ENCODE results near the gene TYW5.

DNA sequence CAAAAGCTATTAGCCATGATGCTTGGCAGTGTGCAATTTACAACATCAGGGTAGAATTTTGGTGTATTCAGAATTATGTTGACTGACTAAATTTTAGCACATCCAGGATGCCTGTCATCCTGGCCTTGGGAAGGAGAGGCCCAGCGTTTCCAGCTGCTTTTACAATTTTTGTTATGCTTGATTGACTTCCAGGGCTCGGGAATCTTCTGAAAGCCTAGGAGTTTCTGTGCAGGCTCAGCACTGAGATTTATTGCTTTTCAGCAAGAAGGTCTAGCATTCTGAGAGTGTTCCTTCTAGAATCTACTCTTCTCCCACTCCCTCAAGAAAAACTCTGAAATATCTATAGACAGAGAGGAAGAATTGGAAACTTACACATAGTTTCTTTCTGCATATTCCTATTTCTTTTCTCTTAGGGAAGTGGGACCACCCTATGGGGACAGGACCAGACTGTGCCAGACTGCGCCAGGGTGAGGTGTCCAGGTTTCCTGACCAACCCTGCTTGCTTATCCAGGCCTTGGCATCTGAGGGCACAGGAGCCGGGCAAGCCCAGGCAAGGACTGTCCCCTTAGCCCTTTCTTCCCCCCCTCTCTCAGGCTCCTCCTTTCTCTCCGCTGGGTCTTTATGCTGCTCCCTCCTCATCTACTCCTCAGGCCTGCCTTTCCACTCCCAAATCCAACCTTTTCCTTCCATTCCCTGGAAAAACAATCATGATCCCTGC is 27.0 kb upstream of the TYW5 start:
- no peak for TF ChIP-seq CTCF (IDR thresholded peaks at IDR 0.05)
- TF ChIP-seq TAF1 (IDR thresholded peaks at IDR 0.05; ENCODE audit: borderline replicate concordance, low read depth, low read length), result no peak
- TF ChIP-seq CHD2 (IDR thresholded peaks at IDR 0.05; ENCODE audit: low read length, partially characterized antibody), result no peak
- TF ChIP-seq SMC3 (IDR thresholded peaks at IDR 0.05; ENCODE audit: low read depth, low read length), result no peak
- TF ChIP-seq YY1 (IDR thresholded peaks at IDR 0.05; ENCODE audit: low read depth), result no peak
- TF ChIP-seq EZH2phosphoT487 (IDR thresholded peaks at IDR 0.05; ENCODE audit: borderline replicate concordance, low read depth), result no peak
- TF ChIP-seq RFX5 (IDR thresholded peaks at IDR 0.05; ENCODE audit: low read length), result no peak
- TF ChIP-seq MAX (IDR thresholded peaks at IDR 0.05; ENCODE audit: low read depth), result no peak
- TF ChIP-seq NFIC (IDR thresholded peaks at IDR 0.05; ENCODE audit: borderline replicate concordance), result no peak
- no peak for TF ChIP-seq GATA2 (CRISPR knock-in tag; IDR thresholded peaks at IDR 0.05)
- no peak for TF ChIP-seq MXI1 (IDR thresholded peaks at IDR 0.05; ENCODE audit: low read depth, low read length)
